ENCODE results near the gene DLX3.

GRCh38 chr17:49958723-49959122 is 36.3 kb downstream of the DLX3 start:
- TF ChIP-seq EZH2 (IDR thresholded peaks at IDR 0.05; ENCODE audit: borderline replicate concordance, low read depth, low read length, poor library complexity, severe bottlenecking): no peak
- TF ChIP-seq, protein P1, sequence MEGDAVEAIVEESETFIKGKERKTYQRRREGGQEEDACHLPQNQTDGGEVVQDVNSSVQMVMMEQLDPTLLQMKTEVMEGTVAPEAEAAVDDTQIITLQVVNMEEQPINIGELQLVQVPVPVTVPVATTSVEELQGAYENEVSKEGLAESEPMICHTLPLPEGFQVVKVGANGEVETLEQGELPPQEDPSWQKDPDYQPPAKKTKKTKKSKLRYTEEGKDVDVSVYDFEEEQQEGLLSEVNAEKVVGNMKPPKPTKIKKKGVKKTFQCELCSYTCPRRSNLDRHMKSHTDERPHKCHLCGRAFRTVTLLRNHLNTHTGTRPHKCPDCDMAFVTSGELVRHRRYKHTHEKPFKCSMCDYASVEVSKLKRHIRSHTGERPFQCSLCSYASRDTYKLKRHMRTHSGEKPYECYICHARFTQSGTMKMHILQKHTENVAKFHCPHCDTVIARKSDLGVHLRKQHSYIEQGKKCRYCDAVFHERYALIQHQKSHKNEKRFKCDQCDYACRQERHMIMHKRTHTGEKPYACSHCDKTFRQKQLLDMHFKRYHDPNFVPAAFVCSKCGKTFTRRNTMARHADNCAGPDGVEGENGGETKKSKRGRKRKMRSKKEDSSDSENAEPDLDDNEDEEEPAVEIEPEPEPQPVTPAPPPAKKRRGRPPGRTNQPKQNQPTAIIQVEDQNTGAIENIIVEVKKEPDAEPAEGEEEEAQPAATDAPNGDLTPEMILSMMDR (conservative IDR thresholded peaks at IDR 0.05; ENCODE audit: low read depth, low read length): no peak

Data from A673 (cell line).